NCI-H526 (cell line): ENCODE measurements around the gene CYP2C18.
"Not testable (repeated sequence)": the region's sequence is repeated elsewhere in the genome, so short reads cannot be mapped to it uniquely, and the experiment has no call there.

ENCODE experiments used
- DNase-seq, 2 experiments: peaks; one replicate each; lab custom pipeline; 2025; lab: John Stamatoyannopoulos, UW

Gene CYP2C18

GRCh38 chr10:94683214-94684054, at the start of gene CYP2C18:
Gene CYP2C18, plus strand, starts transcription at chr10:94683729. Its CDS starts 91 bp downstream, at chr10:94683820.
- no peak for DNase-seq

DNA sequence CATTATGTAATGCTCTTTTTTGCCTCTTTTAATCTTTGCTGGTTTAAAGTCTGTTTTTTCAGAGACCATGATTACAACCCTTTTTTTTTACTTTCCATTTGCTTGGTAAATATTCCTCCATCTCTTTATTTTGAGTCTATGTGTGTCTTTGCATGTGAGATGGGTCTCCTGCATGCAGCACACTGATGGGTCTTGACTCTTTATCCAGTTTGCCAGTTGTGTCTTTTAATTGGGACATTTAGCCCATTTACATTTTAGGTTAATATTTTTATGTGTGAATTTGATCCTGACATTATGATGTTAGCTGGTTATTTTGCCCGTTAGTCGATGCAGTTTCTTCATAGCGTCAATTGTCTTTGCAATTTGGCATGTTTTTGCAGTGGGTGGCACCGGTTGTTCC, 45.4 kb upstream of the CYP2C18 start:
- DNase-seq = not testable (repeated sequence)

- DNase-seq = no peak
Observed at GRCh38 chr10:94639902-94640301, 43.6 kb upstream of the CYP2C18 start.

DNA sequence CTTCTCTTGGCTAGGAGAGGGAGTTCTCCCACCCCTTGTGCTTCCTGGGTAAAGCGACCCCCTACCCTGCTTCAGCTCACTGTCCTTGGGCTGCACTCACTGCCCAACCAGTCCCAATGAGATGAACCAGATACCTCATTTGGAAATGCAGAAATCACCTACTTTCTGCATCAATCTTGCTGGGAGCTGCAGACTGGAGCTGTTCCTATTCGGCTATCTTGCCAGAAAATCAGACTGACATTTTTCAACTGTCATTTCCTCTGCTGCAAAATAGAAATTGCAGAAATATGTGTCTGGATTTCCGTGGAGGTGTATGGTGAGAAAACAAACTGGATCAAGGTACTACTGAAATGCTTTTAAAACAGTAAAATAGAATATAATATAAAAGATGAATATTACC, 43.0 kb upstream of the CYP2C18 start:
- DNase-seq = no peak

- DNase-seq = no peak
Observed at GRCh38 chr10:94641480-94641879, 42.0 kb upstream of the CYP2C18 start.

DNA sequence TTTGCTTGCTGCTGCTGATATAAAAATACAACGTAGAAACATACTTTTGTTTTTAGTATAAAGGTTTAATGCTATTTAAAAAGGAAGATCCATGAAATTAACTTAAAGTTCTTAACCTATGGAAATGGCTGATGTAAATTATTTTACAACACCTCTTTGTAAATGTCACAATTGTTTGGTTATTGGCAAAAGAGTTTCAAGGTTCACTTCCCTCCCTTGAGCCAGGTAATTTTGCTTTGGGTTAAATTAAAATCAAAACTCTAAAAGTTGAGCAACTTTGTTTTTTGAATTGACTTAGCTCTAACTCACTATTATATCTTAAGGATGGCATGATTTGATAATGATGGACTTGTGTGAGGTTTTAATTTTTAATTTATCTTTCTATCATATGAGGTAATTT, 39.2 kb upstream of the CYP2C18 start:
- DNase-seq = no peak

GRCh38 chr10:94645285-94645684, 38.2 kb upstream of the CYP2C18 start:
- no peak for DNase-seq

DNA sequence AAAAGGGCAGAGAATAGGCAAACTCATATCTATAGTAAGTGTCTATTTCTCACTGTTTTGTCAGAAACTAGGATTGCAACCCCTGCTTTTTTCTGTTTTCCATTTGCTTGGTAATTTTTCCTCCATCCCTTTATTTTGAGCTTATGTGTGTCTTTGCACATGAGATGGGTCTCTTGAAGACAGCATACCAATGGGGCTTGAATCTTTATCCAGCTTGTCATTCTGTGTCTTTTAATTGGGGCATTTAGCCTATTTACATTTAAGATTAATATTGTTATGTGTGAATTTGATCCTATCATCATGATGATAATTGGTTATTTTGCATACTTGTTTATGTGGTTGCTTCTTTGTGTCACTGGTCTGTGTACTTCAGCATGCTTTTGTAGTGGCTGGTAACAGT, 28.3 kb upstream of the CYP2C18 start:
- DNase-seq = not testable (repeated sequence)

- not testable (repeated sequence) for DNase-seq
Observed at GRCh38 chr10:94663061-94663460, 20.5 kb upstream of the CYP2C18 start.

GRCh38 chr10:94666391-94667102, 17.0 kb upstream of the CYP2C18 start:
- no peak for DNase-seq

- DNase-seq = no peak
Observed at GRCh38 chr10:94673614-94674321, 9.8 kb upstream of the CYP2C18 start.

- no peak for DNase-seq
Observed at GRCh38 chr10:94676496-94676895, 7.0 kb upstream of the CYP2C18 start.

- DNase-seq = peak in 1 of 2 experiments; percentile 0
Observed at GRCh38 chr10:94677691-94678090, 5.8 kb upstream of the CYP2C18 start.

GRCh38 chr10:94678475-94678874, 5.1 kb upstream of the CYP2C18 start:
- DNase-seq = no peak

DNA sequence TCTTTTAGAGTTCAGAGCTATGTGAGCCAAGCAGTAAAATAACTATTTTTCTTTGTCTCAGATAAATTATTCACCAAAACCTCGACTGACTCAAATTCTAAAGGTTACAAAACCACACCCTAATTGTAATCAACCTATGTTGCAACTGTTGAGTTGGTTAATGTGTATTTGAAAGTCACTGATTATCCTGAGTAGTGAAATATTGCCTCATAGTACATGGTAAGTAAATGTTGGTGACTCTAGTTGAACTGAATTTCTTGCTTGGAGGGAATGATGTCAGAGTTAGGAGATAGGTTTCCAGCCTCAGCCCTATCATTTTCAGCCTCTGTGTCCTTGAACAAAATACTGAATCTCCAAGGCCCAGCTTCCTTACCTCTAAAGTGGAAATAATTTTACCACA, 3.0 kb upstream of the CYP2C18 start:
- DNase-seq = no peak

DNA sequence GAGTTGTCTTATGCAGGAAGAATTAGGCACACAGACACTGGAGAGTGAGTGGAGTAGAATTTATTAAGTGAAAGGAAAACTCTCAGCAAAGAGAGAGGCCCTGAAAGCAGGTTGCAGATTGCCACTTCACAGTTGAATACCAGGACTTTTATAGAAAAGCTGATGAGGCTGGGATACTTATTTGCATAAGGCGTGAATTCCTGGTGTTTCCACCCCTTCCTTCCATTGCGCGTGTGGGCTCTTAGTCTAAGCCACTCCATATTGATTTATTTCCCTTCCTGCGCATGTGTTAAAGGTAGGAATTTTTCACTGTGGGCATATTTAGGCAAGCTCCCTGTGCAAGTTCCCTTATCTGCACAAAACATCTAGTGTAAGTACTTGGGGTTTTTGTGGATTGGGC, 893 bp upstream of the CYP2C18 start:
- not testable (repeated sequence) for DNase-seq

DNA sequence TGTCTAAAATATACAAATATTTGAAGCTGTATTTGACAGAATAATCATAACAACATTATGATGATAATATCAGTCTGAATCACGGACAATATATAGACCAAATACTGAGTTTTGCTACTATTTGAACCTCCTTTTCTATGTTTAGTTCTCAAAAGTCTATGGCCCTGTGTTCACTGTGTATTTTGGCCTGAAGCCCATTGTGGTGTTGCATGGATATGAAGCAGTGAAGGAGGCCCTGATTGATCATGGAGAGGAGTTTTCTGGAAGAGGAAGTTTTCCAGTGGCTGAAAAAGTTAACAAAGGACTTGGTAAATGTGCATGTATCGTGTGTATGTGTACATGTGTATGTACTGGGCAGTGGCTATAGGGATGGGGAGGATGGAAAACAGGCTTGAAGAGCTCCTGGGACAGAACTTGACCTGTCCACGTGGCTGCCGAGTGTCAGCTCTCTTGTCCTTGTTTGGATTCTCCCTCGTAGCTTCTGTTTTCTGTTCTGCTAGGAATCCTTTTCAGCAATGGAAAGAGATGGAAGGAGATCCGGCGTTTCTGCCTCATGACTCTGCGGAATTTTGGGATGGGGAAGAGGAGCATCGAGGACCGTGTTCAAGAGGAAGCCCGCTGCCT, 4.2 kb downstream of the CYP2C18 start:
- no peak for DNase-seq

GRCh38 chr10:94706089-94706488, 22.6 kb downstream of the CYP2C18 start:
- DNase-seq = no peak

GRCh38 chr10:94710578-94710977, 27.0 kb downstream of the CYP2C18 start:
- DNase-seq = no peak

DNA sequence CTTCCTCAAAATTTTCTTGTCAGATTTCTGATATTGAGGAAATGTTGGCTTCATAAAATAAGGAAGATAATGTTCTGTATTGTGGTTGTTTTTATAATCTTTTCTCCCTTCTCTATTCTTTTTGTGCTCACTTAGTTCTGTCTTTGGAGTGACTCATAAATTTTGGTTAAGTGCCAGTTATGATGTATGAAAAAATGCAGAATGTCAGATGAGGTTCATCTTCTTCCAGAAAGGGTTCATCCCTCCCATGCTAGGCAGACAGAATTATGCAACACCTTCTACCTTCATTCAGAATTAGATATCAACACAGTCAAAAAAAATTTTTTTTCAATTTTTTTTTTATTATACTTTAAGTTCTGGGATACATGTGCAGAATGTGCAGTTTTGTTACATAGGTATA, 42.3 kb downstream of the CYP2C18 start:
- DNase-seq = no peak

DNA sequence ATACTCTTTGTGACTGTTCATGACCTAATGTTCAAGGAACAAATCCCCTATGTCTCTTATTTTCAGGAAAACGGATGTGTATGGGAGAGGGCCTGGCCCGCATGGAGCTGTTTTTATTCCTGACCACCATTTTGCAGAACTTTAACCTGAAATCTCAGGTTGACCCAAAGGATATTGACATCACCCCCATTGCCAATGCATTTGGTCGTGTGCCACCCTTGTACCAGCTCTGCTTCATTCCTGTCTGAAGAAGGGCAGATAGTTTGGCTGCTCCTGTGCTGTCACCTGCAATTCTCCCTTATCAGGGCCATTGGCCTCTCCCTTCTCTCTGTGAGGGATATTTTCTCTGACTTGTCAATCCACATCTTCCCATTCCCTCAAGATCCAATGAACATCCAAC, 51.7 kb downstream of the CYP2C18 start:
- no peak for DNase-seq

- DNase-seq = no peak
Observed at GRCh38 chr10:94738588-94738987, 55.1 kb downstream of the CYP2C18 start.
